Peyer's patch (tissue), 4 donors: ENCODE results near the gene GNAL. TPM values are rescaled to one million over a fixed set of nuclear protein-coding genes. Genes with fewer than 3 reads are reported as not detected.
"Not testable (repeated sequence)": the region's sequence is repeated elsewhere in the genome, so short reads cannot be mapped to it uniquely, and the experiment has no call there.

Experiments used
- DNase-seq, 3 donors: peaks; one replicate each; pipeline ENCODE4 v3.0.0-alpha.2; 2017 to 2019
- H3K27ac ChIP-seq, 4 donors: fragments of 200-600 bp; sonication (generic); one replicate each; pipeline ENCODE4 v1.5.1; 2016 to 2019
- H3K27me3 ChIP-seq, 2 donors: fragments of 200-600 bp; sonication (generic); one replicate each; pipeline ENCODE4 v1.5.1; 2019
- H3K36me3 ChIP-seq, 3 donors: fragments of 200-600 bp; sonication (generic); one replicate each; pipeline ENCODE4 v1.5.1; 2016 to 2019
- H3K4me1 ChIP-seq, 4 donors: fragments of 200-600 bp; sonication (generic); one replicate each; pipeline ENCODE4 v1.5.1; 2016 to 2019
- H3K4me3 ChIP-seq, 4 donors: fragments of 200-600 bp; sonication (generic); 1 replicate in 3 of 4; 2 replicates in 1 of 4; pipeline ENCODE4 v1.5.1; 2016 to 2019; ENCODE audit warnings: mild to moderate bottlenecking in 1 of 4
- H3K9me3 ChIP-seq, 4 donors: fragments of 200-600 bp; sonication (generic); one replicate each; pipeline ENCODE4 v1.5.1; 2016 to 2019; ENCODE audit warnings: mild to moderate bottlenecking in 1 of 4
- POLR2A ChIP-seq, 2 donors: fragments of 450-650 bp; IDR thresholded peaks; one replicate each; pipeline ENCODE4 v1.5.1; 2017; ENCODE audit warnings: antibody characterized with exemption in 2 of 2, mild to moderate bottlenecking in 2 of 2, moderate library complexity in 2 of 2
- total RNA-seq, 4 donors: library from RNA; depleted of rRNA; stranded (reverse); fragments of >200 nt; gene quantifications; one replicate each; pipeline ENCODE4 v1.1.0, GENCODE V29; 2016
- TF ChIP-seq, protein P1 (sequence below), 6 experiments: fragments of 450-650 bp in 4 of 6; fragments of 200-600 bp in 2 of 6; sonication (generic) in 1 of 6; IDR thresholded peaks; one replicate each; pipeline ENCODE4 v1.5.1; 2017 to 2019; ENCODE audit warnings: antibody characterized with exemption in 6 of 6, mild to moderate bottlenecking in 3 of 6, moderate library complexity in 1 of 6

GNAL gene
- total RNA-seq, 4 donors from 2014 or later: 2.5 to 7.4 (median 3.6) TPM

DNA sequence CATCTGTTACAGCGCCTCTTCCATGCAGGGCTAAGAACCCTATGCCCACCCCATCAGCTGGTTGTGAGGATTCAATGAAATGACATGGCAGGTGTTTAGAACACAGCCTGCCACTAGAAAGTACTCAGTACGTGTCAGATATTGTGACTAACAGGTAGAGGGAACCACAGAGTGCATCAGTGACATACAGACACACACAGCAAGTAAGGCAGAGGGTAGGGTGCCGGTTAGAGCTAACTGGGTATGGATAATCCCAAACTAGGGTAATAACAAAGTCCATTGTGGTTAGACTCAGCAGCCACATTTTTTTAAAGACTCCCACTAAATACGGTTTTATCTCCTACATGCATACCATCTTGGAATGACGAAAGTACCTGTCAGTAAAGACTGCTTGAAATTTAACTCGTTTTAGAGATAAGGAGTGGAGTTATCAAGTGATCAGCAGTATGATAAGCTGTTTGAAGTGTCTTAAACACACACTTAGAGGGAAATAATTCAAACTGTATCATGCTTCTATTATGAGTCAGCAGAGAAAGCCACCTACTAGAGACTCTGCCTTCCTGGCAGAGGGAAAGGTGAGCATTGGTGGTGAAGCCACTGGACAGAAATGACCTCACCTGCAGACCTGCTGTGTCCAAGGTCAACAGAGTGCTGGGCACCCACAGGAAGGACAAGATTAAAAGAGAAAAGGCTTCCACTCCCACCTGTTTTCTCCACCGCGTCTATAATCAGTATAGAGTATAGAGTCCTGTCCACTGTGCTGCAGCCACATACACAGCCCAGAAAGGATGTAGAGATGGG, 198.5 kb downstream of the GNAL start:
- Histone ChIP-seq H3K9me3 (no peaks in the 10 kb centered on the region), H3K4me3 (peak overlapping the region in 1 of 4 donors; percentile 12), H3K36me3 (peaks cover 0 to 74% (median 0%) of the 10 kb centered on the region in 3 donors), H3K27ac (peak overlapping the region in 2 of 4 donors; percentile 21 to 59), H3K4me1 (peaks cover 0 to 20% (median 1%) of the 10 kb centered on the region in 4 donors), H3K27me3 (no peaks in the 10 kb centered on the region)
- DNase-seq: peak in 1 of 3 donors; percentile 64
- TF ChIP-seq, protein P1, sequence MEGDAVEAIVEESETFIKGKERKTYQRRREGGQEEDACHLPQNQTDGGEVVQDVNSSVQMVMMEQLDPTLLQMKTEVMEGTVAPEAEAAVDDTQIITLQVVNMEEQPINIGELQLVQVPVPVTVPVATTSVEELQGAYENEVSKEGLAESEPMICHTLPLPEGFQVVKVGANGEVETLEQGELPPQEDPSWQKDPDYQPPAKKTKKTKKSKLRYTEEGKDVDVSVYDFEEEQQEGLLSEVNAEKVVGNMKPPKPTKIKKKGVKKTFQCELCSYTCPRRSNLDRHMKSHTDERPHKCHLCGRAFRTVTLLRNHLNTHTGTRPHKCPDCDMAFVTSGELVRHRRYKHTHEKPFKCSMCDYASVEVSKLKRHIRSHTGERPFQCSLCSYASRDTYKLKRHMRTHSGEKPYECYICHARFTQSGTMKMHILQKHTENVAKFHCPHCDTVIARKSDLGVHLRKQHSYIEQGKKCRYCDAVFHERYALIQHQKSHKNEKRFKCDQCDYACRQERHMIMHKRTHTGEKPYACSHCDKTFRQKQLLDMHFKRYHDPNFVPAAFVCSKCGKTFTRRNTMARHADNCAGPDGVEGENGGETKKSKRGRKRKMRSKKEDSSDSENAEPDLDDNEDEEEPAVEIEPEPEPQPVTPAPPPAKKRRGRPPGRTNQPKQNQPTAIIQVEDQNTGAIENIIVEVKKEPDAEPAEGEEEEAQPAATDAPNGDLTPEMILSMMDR (IDR thresholded peaks at IDR 0.05): peak in 2 of 6 experiments; percentile 10 to 37
- no peak for TF ChIP-seq POLR2A (IDR thresholded peaks at IDR 0.05)

DNA sequence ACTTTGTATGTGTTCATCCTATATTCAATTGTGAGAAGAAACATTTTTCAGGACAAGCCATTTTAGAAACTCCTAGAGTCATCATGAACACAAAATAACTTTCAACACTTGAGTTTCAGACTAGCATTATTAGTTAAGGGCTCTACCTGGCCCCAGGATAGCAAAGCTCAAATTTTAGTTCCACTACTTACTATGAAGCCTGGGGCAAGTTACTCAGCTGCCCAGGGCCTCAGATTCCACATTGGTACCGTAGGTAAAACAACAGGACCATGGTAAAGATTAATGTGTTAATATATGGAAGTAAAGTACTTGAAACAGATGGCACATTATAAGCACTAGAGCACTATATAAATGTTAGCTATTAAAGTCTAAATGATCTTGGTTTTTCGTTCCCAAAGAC, 199.7 kb downstream of the GNAL start:
- H3K9me3 ChIP-seq: no peaks in the 10 kb centered on the region
- TF ChIP-seq POLR2A (IDR thresholded peaks at IDR 0.05): no peak
- TF ChIP-seq, protein P1 (IDR thresholded peaks at IDR 0.05): no peak
- peaks cover 0 to 20% (median 1%) of the 10 kb centered on the region in 4 donors for H3K4me1 ChIP-seq
- no peak overlapping the region for H3K27ac ChIP-seq
- no peak overlapping the region for H3K4me3 ChIP-seq
- H3K27me3 ChIP-seq: no peaks in the 10 kb centered on the region
- no peak for DNase-seq
- H3K36me3 ChIP-seq: peaks cover 0 to 82% (median 0%) of the 10 kb centered on the region in 3 donors

DNA sequence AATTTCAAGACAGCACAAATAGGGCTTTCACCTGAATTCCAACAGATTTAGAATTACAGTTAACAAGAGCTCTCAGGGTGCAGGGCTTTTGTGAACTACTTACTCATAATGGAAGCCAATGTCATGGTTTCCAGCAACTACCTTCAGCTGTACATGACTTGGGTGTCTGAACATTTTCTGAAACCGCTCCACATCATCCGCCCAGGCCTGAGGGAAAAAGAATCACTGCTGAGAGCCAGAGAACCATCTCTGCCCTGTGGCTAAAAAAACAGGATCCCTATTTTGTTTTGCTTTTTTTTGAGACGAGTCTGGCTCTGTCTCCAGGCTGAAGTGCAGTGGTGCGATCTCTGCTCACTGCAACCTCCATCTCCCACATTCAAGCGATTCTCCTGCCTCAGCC, 200.2 kb downstream of the GNAL start:
- TF ChIP-seq, protein P1 (IDR thresholded peaks at IDR 0.05): no peak
- TF ChIP-seq POLR2A (IDR thresholded peaks at IDR 0.05): no peak
- Histone ChIP-seq H3K27ac (no peak overlapping the region), H3K4me1 (peaks cover 0 to 20% (median 1%) of the 10 kb centered on the region in 4 donors), H3K36me3 (peaks cover 0 to 80% (median 0%) of the 10 kb centered on the region in 3 donors), H3K27me3 (no peaks in the 10 kb centered on the region), H3K9me3 (no peaks in the 10 kb centered on the region), H3K4me3 (no peak overlapping the region)
- no peak for DNase-seq

DNA sequence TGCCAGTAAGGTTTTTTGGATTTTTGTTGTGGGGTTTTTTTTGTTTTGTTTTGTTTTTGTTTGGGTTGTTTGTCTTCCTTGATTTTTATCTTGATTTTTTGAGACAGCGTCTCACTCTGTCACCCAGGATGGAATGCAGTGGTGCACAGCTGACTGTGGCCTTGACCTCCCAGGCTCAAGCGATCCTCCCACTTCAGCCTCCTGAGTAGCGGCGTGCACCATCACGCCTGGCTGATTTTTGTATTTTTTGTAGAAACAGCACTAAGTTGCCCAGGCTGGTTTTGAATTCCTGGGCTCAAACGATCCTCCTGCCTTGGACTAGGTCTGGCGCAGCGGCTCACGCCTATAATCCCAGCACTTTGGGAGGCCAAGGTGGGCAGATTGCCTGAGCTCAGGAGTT, 202.7 kb downstream of the GNAL start:
- Histone ChIP-seq H3K9me3 (no peaks in the 10 kb centered on the region), H3K4me3 (no peak overlapping the region), H3K36me3 (peaks cover 0 to 71% (median 0%) of the 10 kb centered on the region in 3 donors), H3K27ac (no peak overlapping the region), H3K4me1 (peaks cover 0 to 13% (median 0%) of the 10 kb centered on the region in 4 donors), H3K27me3 (no peaks in the 10 kb centered on the region)
- TF ChIP-seq POLR2A (IDR thresholded peaks at IDR 0.05): no peak
- TF ChIP-seq, protein P1 (IDR thresholded peaks at IDR 0.05): no peak
- peak in 1 of 3 donors; percentile 10 for DNase-seq

DNA sequence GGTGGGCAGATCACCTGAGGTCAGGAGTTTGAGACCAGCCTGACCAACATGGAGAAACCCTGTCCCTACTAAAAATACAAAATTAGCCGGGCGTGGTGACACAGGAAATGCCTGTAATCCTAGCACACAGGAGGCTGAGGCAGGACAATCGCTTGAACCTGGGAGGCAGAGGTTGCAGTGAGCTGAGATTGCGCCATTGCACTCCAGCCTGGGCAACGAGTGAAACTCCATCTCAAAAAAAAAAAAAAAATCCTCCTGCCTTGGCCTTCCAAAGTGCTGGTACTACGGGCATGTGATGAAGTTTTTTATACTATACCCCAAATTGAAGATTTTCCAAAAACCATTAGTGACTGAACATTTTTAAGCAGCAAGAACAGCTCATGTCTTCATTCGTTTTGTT, 203.4 kb downstream of the GNAL start:
- H3K4me3 ChIP-seq, H3K4me1 ChIP-seq, H3K9me3 ChIP-seq, H3K27me3 ChIP-seq, H3K27ac ChIP-seq: not testable (repeated sequence)
- DNase-seq: peak in 1 of 3 donors; percentile 7
- peaks cover 0 to 66% (median 0%) of the 10 kb centered on the region in 3 donors for H3K36me3 ChIP-seq

DNA sequence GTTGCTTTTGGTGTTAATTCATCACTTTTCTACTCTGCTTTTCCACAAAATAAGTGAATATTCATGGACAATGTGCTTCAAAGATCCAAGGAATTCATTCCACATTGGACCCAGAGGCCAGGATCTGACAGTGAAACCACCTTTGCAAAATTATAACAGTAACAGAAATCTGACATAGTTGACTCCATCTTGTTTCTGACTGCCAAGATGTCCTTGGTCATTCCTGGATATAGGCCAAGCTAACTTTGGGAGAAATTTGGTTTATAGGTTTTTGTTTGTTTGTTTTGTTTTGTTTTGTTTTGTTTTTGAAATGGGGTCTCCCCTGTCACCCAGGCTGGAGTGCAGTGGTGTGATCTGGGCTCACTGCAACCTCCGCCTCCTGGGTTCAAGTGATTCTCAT, 208.7 kb downstream of the GNAL start:
- no peak for TF ChIP-seq POLR2A (IDR thresholded peaks at IDR 0.05)
- TF ChIP-seq, protein P1 (IDR thresholded peaks at IDR 0.05): no peak
- no peaks in the 10 kb centered on the region for H3K27me3 ChIP-seq
- no peaks in the 10 kb centered on the region for H3K4me1 ChIP-seq
- H3K9me3 ChIP-seq: no peaks in the 10 kb centered on the region
- no peak overlapping the region for H3K27ac ChIP-seq
- peaks cover 0 to 27% (median 0%) of the 10 kb centered on the region in 3 donors for H3K36me3 ChIP-seq
- H3K4me3 ChIP-seq: no peak overlapping the region
- DNase-seq: no peak
